KMS-11 (cell line): ENCODE results near the gene P2RY8.
A peak's percentile ranks its signal among the peaks of the same experiment; 100 is the strongest.
"Not testable (repeated sequence)": the region's sequence is repeated elsewhere in the genome, so short reads cannot be mapped to it uniquely, and the experiment has no call there.

Source experiments
- H2AFZ ChIP-seq: fragments of 200-600 bp; sonication (generic); 2 replicates; pipeline ENCODE4 v1.6.1; 2016; ENCODE audit warnings: antibody characterized with exemption, mixed run types, low read depth
- H3K27ac ChIP-seq: fragments of 200-600 bp; sonication (generic); 2 replicates; pipeline ENCODE4 v1.6.1; 2016; ENCODE audit warnings: mild to moderate bottlenecking, mixed run types
- H3K27me3 ChIP-seq: fragments of 200-600 bp; sonication (generic); 2 replicates; pipeline ENCODE4 v1.6.1; 2017; ENCODE audit warnings: mild to moderate bottlenecking, low read depth, mixed run types, moderate library complexity; ENCODE audit not compliant: insufficient read depth
- H3K36me3 ChIP-seq: fragments of 200-600 bp; sonication (generic); 2 replicates; pipeline ENCODE4 v1.6.1; 2017; ENCODE audit warnings: mild to moderate bottlenecking, mixed run types; ENCODE audit not compliant: insufficient read depth
- H3K4me1 ChIP-seq: fragments of 200-600 bp; sonication (generic); 2 replicates; pipeline ENCODE4 v1.6.1; 2016; ENCODE audit warnings: mild to moderate bottlenecking, low read depth, mixed run types; ENCODE audit not compliant: poor library complexity, severe bottlenecking
- H3K4me2 ChIP-seq: fragments of 200-600 bp; sonication (generic); 2 replicates; pipeline ENCODE4 v1.7.0; 2016; ENCODE audit warnings: mild to moderate bottlenecking, mixed run types
- H3K4me3 ChIP-seq: fragments of 200-600 bp; sonication (generic); IDR thresholded peaks from 2 replicates; pipeline ENCODE4 v1.6.1; 2017; ENCODE audit warnings: low read depth, low read length, mixed read lengths; ENCODE audit not compliant: insufficient read depth
- H3K79me2 ChIP-seq: fragments of 200-600 bp; sonication (generic); 2 replicates; pipeline ENCODE4 v1.6.1; 2016; ENCODE audit warnings: low read depth, mixed run types; ENCODE audit not compliant: insufficient read depth
- H3K9ac ChIP-seq: fragments of 200-600 bp; sonication (generic); 2 replicates; pipeline ENCODE4 v1.6.1; 2016; ENCODE audit warnings: mild to moderate bottlenecking, mixed run types
- H4K20me1 ChIP-seq: fragments of 200-600 bp; sonication (generic); 2 replicates; pipeline ENCODE4 v1.6.1; 2016; ENCODE audit warnings: mild to moderate bottlenecking, mixed run types; ENCODE audit not compliant: insufficient read depth
- CTCF ChIP-seq: fragments of 200-600 bp; sonication (generic); conservative IDR thresholded peaks from 2 replicates; pipeline ENCODE4 v1.6.1; 2017; ENCODE audit warnings: low read depth, mild to moderate bottlenecking, antibody characterized with exemption, low read length, moderate library complexity, mixed read lengths

P2RY8 gene

GRCh38 chrX:1578511-1579173, 41.7 kb upstream of the P2RY8 start:
- Histone ChIP-seq H3K9ac (no peak overlapping the region), H3K4me2 (no peak overlapping the region), H2AFZ (no peak overlapping the region), H4K20me1 (no peaks in the 10 kb centered on the region), H3K79me2 (no peaks in the 10 kb centered on the region), H3K27ac (no peak overlapping the region), H3K27me3 (no peaks in the 10 kb centered on the region), H3K4me1 (peaks cover 34% of the 10 kb centered on the region), H3K4me3 (no peak overlapping the region), H3K36me3 (no peaks in the 10 kb centered on the region)
- TF ChIP-seq CTCF: no peak

GRCh38 chrX:1577845-1578244, 40.9 kb upstream of the P2RY8 start:
- H4K20me1 ChIP-seq: no peaks in the 10 kb centered on the region
- H3K36me3 ChIP-seq: no peaks in the 10 kb centered on the region
- H2AFZ ChIP-seq: no peak overlapping the region
- no peak overlapping the region for H3K4me2 ChIP-seq
- no peak overlapping the region for H3K4me3 ChIP-seq
- H3K79me2 ChIP-seq: no peaks in the 10 kb centered on the region
- H3K27ac ChIP-seq: no peak overlapping the region
- H3K9ac ChIP-seq: no peak overlapping the region
- peaks cover 28% of the 10 kb centered on the region for H3K4me1 ChIP-seq
- TF ChIP-seq CTCF: no peak
- no peaks in the 10 kb centered on the region for H3K27me3 ChIP-seq

- Histone ChIP-seq H3K9ac (no peak overlapping the region), H2AFZ (peak overlapping the region; percentile 12; the same call in 1 of the 2 replicates), H3K4me2 (peak overlapping the region; percentile 36; the same call in 1 of the 2 replicates), H3K27me3 (no peaks in the 10 kb centered on the region), H3K4me3 (no peak overlapping the region), H4K20me1 (no peaks in the 10 kb centered on the region), H3K4me1 (peaks cover 15% of the 10 kb centered on the region), H3K36me3 (no peaks in the 10 kb centered on the region), H3K79me2 (no peaks in the 10 kb centered on the region), H3K27ac (no peak overlapping the region)
- TF ChIP-seq CTCF: no peak
These were observed 39.4 kb upstream of the P2RY8 start for GRCh38 chrX:1576201-1576992.

GRCh38 chrX:1574181-1574580, 37.2 kb upstream of the P2RY8 start:
- not testable (repeated sequence) for H3K79me2 ChIP-seq, H3K4me1 ChIP-seq, H3K27ac ChIP-seq, H3K4me3 ChIP-seq, H3K9ac ChIP-seq, H3K36me3 ChIP-seq, H3K27me3 ChIP-seq, H3K4me2 ChIP-seq, H4K20me1 ChIP-seq, H2AFZ ChIP-seq
